Measurements from ENCODE around the gene NKX1-1. TPM values are rescaled to one million over a fixed set of nuclear protein-coding genes. Genes with fewer than 3 reads are reported as not detected.

The NKX1-1 gene
- total RNA-seq, 2 donors from 2014 or later = not detected

DNA sequence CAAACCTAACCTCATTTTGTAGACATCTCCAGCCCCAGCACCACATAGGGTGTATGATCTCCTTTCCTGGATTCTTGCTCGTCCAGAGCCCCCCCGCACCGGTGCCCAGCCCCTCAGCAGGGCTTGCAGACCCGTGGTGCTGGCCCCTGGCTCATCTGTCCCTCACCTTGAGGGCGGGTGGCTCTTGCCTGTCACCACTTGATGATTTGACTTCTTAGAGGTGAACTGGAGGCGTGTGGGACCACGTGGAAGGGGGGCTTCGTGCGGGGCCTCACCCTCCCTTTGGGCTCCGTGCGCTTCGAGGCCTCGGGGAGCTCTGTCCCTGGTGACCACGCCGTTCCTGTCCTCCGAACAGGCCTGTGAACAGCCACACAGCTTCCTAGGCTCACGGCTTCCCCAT lies 43.7 kb downstream of the NKX1-1 start:
- Histone ChIP-seq H3K27me3 (no peaks in the 10 kb centered on the region), H3K27ac (no peak overlapping the region), H3K36me3 (no peaks in the 10 kb centered on the region), H3K9me3 (no peaks in the 10 kb centered on the region), H3K4me3 (no peak overlapping the region), H3K9ac (ENCODE audit: low read depth in 2 of 2, low read length in 2 of 2) (no peak overlapping the region), H3K4me1 (no peaks in the 10 kb centered on the region)
- DNase-seq = no peak
- no peak for TF ChIP-seq CTCF (IDR thresholded peaks at IDR 0.05)
- intact Hi-C loops (cut with DNase I) = no loop called here

GRCh38 chr4:1362046-1362445 lies 44.2 kb downstream of the NKX1-1 start:
- intact Hi-C loops (cut with DNase I) = no loop called here
- Histone ChIP-seq H3K27ac (no peak overlapping the region), H3K36me3 (no peaks in the 10 kb centered on the region), H3K4me3 (no peak overlapping the region), H3K9me3 (no peaks in the 10 kb centered on the region), H3K27me3 (no peaks in the 10 kb centered on the region), H3K9ac (ENCODE audit: low read depth in 2 of 2, low read length in 2 of 2) (no peak overlapping the region), H3K4me1 (no peaks in the 10 kb centered on the region)
- no peak for TF ChIP-seq CTCF (IDR thresholded peaks at IDR 0.05)
- no peak for DNase-seq

DNA sequence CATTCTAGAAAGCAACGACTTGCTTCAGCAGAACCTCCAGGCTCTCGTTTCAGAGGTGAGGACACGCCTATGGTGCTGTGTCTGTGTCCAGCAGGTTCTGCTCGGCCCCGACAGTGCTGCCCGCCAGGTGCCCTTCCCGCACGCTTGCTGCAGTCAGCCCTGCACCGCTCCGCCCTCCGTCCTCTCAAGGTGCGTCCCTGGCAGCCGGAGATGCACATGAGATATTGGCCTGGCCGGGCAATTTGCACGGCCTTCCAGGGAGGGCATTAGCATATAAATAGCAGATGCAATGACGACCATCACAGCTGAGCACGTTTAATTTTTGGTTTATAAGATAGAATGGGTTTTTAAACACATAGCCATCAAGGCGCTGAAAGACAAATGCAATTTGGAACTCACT lies 44.8 kb downstream of the NKX1-1 start:
- Histone ChIP-seq H3K27me3 (no peaks in the 10 kb centered on the region), H3K9me3 (no peaks in the 10 kb centered on the region), H3K9ac (ENCODE audit: low read depth in 2 of 2, low read length in 2 of 2) (no peak overlapping the region), H3K27ac (no peak overlapping the region), H3K36me3 (no peaks in the 10 kb centered on the region), H3K4me1 (no peaks in the 10 kb centered on the region), H3K4me3 (no peak overlapping the region)
- no peak for DNase-seq
- intact Hi-C loops (cut with DNase I) = no loop called here
- no peak for TF ChIP-seq CTCF (IDR thresholded peaks at IDR 0.05)

- Histone ChIP-seq H3K27me3 (no peaks in the 10 kb centered on the region), H3K36me3 (no peaks in the 10 kb centered on the region), H3K9me3 (no peaks in the 10 kb centered on the region), H3K9ac (ENCODE audit: low read depth in 2 of 2, low read length in 2 of 2) (no peak overlapping the region), H3K4me1 (no peaks in the 10 kb centered on the region), H3K27ac (no peak overlapping the region), H3K4me3 (no peak overlapping the region)
- no peak for DNase-seq
- intact Hi-C loops (cut with DNase I) = no loop called here
- no peak for TF ChIP-seq CTCF (IDR thresholded peaks at IDR 0.05)
Measured at GRCh38 chr4:1360423-1361283, 45.6 kb downstream of the NKX1-1 start.

- H3K27me3 ChIP-seq = no peaks in the 10 kb centered on the region
- no peak overlapping the region for H3K4me3 ChIP-seq
- no peaks in the 10 kb centered on the region for H3K4me1 ChIP-seq
- H3K27ac ChIP-seq = no peak overlapping the region
- no peak for DNase-seq
- no peaks in the 10 kb centered on the region for H3K36me3 ChIP-seq
- intact Hi-C loops (cut with DNase I) = loop anchor here (5.0 to 10.0 kb wide), 2 partner anchors 267 to 365 kb away; partner anchors contain the start of genes TACC3 and TMEM129
- H3K9me3 ChIP-seq = no peaks in the 10 kb centered on the region
- H3K9ac ChIP-seq (ENCODE audit: low read depth in 2 of 2, low read length in 2 of 2) = no peak overlapping the region
- no peak for TF ChIP-seq CTCF (IDR thresholded peaks at IDR 0.05)
Measured at GRCh38 chr4:1359976-1360375, 46.3 kb downstream of the NKX1-1 start.
